ENCODE measurements around the gene GBX1.
A peak's percentile ranks its signal among the peaks of the same experiment; 100 is the strongest.

GBX1 gene

DNA sequence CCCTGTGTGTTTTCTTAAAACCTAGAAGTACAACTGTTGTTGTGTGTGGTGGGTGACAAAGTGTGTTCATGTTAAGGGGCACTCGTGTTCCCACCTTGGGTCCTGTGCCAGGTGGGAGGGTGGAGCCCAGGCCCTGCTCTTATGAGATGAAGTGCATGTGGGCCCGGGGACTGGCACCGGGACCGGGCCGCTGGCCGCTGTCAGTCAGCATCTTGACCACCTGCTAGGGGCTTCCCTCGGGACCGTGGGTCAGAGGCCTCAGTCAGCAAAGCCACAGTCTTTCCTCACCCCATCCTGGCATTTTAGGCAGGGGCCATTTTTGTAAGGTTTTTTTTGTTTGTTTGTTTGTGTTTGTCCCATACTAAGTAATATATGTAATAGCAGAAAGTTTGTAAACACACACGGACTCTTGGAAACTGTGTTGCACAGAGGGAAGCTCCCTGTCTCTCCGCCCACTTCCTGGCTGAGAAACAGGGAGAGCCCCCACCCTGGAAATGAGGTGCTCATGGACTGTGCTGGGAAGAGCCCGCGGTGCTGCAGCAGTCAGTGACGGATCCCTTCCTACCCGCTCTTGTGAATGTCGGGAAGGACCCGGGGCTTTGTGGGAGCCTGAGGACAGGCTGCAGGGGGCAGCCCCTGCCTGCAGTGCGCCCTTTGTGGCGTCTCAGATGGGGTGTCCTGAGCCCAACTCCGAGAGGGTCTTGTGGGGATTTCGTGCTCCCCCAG, 67.8 kb downstream of the GBX1 start:
- no peak overlapping the region for H3K4me3 ChIP-seq (ENCODE audit: low read depth, low read length)
- DNase-seq (ENCODE audit: low read depth): peak; percentile 31
- TF ChIP-seq, protein P1, sequence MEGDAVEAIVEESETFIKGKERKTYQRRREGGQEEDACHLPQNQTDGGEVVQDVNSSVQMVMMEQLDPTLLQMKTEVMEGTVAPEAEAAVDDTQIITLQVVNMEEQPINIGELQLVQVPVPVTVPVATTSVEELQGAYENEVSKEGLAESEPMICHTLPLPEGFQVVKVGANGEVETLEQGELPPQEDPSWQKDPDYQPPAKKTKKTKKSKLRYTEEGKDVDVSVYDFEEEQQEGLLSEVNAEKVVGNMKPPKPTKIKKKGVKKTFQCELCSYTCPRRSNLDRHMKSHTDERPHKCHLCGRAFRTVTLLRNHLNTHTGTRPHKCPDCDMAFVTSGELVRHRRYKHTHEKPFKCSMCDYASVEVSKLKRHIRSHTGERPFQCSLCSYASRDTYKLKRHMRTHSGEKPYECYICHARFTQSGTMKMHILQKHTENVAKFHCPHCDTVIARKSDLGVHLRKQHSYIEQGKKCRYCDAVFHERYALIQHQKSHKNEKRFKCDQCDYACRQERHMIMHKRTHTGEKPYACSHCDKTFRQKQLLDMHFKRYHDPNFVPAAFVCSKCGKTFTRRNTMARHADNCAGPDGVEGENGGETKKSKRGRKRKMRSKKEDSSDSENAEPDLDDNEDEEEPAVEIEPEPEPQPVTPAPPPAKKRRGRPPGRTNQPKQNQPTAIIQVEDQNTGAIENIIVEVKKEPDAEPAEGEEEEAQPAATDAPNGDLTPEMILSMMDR (conservative IDR thresholded peaks at IDR 0.05; ENCODE audit: low read depth, low read length): no peak

Data from choroid plexus epithelial cell (primary cell).